H9 (cell line): ENCODE data around the gene FRAS1. TPM values are rescaled to one million over a fixed set of nuclear protein-coding genes. Genes with fewer than 3 reads are reported as not detected.
A peak's percentile ranks its signal among the peaks of the same experiment; 100 is the strongest.

ENCODE experiments used
- DNase-seq: peaks from one replicate; pipeline ENCODE4 v3.0.0-alpha.2; 2017
- H2AFZ ChIP-seq: one replicate; pipeline ENCODE4 v1.6.1; 2013; ENCODE audit warnings: mild to moderate bottlenecking, low read length, control low read depth, moderate library complexity
- H2AK5ac ChIP-seq: 2 replicates; pipeline ENCODE4 v1.6.1; 2013; ENCODE audit warnings: low read length, control low read depth, mixed read lengths; ENCODE audit not compliant: insufficient read length
- H2BK120ac ChIP-seq: one replicate; pipeline ENCODE4 v1.6.1; 2013; ENCODE audit warnings: low read depth, mild to moderate bottlenecking, low read length, control low read depth, inconsistent platforms; ENCODE audit not compliant: poor library complexity, severe bottlenecking
- H2BK12ac ChIP-seq: 2 replicates; pipeline ENCODE4 v1.6.1; 2013; ENCODE audit warnings: low read length, control low read depth, mixed read lengths, low read depth; ENCODE audit not compliant: insufficient read length
- H2BK15ac ChIP-seq: 2 replicates; pipeline ENCODE4 v1.6.1; 2013; ENCODE audit warnings: low read depth, low read length, control low read depth
- H2BK20ac ChIP-seq: one replicate; pipeline ENCODE4 v1.6.1; 2013; ENCODE audit warnings: low read depth, mild to moderate bottlenecking, low read length, control low read depth, inconsistent platforms; ENCODE audit not compliant: poor library complexity, severe bottlenecking
- H2BK5ac ChIP-seq: 2 replicates; pipeline ENCODE4 v1.6.1; 2013; ENCODE audit warnings: low read length, control low read depth, mixed read lengths; ENCODE audit not compliant: insufficient read length
- H3K14ac ChIP-seq: 2 replicates; pipeline ENCODE4 v1.6.1; 2013; ENCODE audit warnings: low read length, control low read depth; ENCODE audit not compliant: insufficient read depth
- H3K18ac ChIP-seq: 2 replicates; pipeline ENCODE4 v1.6.1; 2013; ENCODE audit warnings: low read depth, mild to moderate bottlenecking, mixed read lengths, low read length, control low read depth; ENCODE audit not compliant: insufficient read length
- H3K23ac ChIP-seq: 2 replicates; pipeline ENCODE4 v1.6.1; 2013; ENCODE audit warnings: low read length, control low read depth, mixed read lengths, low read depth; ENCODE audit not compliant: insufficient read length
- H3K23me2 ChIP-seq: 2 replicates; pipeline ENCODE4 v1.6.1; 2013; ENCODE audit warnings: low read depth, mild to moderate bottlenecking, mixed read lengths, low read length, control low read depth; ENCODE audit not compliant: insufficient read length, poor library complexity, severe bottlenecking
- H3K27ac ChIP-seq: 2 replicates; pipeline ENCODE4 v1.5.1; 2013; ENCODE audit warnings: low read length, control low read depth, mixed read lengths, low read depth; ENCODE audit not compliant: insufficient read length
- H3K27me3 ChIP-seq: 2 replicates; pipeline ENCODE4 v1.6.1; 2013; ENCODE audit warnings: low read length, control low read depth, inconsistent platforms; ENCODE audit not compliant: insufficient read depth
- H3K4ac ChIP-seq: 2 replicates; pipeline ENCODE4 v1.6.1; 2013; ENCODE audit warnings: low read depth, mild to moderate bottlenecking, control low read depth, inconsistent platforms, low read length, moderate library complexity
- H3K4me1 ChIP-seq: 2 replicates; pipeline ENCODE4 v1.6.1; 2013; ENCODE audit warnings: low read length, control low read depth, inconsistent platforms; ENCODE audit not compliant: insufficient read depth
- H3K4me2 ChIP-seq: 2 replicates; pipeline ENCODE4 v1.6.1; 2013; ENCODE audit warnings: low read length, control low read depth, mixed read lengths; ENCODE audit not compliant: insufficient read length, insufficient read depth
- H3K56ac ChIP-seq: 2 replicates; pipeline ENCODE4 v1.6.1; 2013; ENCODE audit warnings: low read depth, mild to moderate bottlenecking, mixed read lengths, low read length, control low read depth; ENCODE audit not compliant: insufficient read length
- H3K79me1 ChIP-seq: 2 replicates; pipeline ENCODE4 v1.6.1; 2013; ENCODE audit warnings: low read depth, mild to moderate bottlenecking, moderate library complexity, low read length, control low read depth, inconsistent platforms; ENCODE audit not compliant: insufficient read depth, poor library complexity, severe bottlenecking
- H3K79me2 ChIP-seq: 2 replicates; pipeline ENCODE4 v1.6.1; 2013; ENCODE audit warnings: low read length, control low read depth, inconsistent platforms; ENCODE audit not compliant: insufficient read depth
- H3K9ac ChIP-seq: 2 replicates; pipeline ENCODE4 v1.6.1; 2013; ENCODE audit warnings: low read length, control low read depth, mixed read lengths; ENCODE audit not compliant: insufficient read length; ENCODE audit errors: extremely low read depth
- H3K9me3 ChIP-seq: one replicate; pipeline ENCODE4 v1.6.1; 2013; ENCODE audit warnings: low read depth, low read length, inconsistent platforms; ENCODE audit not compliant: control insufficient read depth
- H3T11ph ChIP-seq: one replicate; pipeline ENCODE4 v1.6.1; 2013; ENCODE audit warnings: mild to moderate bottlenecking, low read length, control low read depth, inconsistent platforms
- H4K20me1 ChIP-seq: one replicate; pipeline ENCODE4 v1.6.1; 2013; ENCODE audit not compliant: control insufficient read depth, insufficient read length, insufficient read depth
- H4K5ac ChIP-seq: 2 replicates; pipeline ENCODE4 v1.6.1; 2013; ENCODE audit warnings: low read depth, mild to moderate bottlenecking, mixed read lengths, low read length, control low read depth; ENCODE audit not compliant: insufficient read length
- H4K8ac ChIP-seq: replicated peaks from 2 replicates; pipeline ENCODE4 v1.6.1; 2013; ENCODE audit warnings: low read length, control low read depth, mixed read lengths, low read depth; ENCODE audit not compliant: insufficient read length
- H4K91ac ChIP-seq: 2 replicates; pipeline ENCODE4 v1.6.1; 2013; ENCODE audit warnings: low read depth, mild to moderate bottlenecking, moderate library complexity, mixed read lengths, low read length, control low read depth; ENCODE audit not compliant: insufficient read length
- H3K27ac Mint-ChIP-seq, 3 experiments: 2 replicates in 2 of 3; 3 replicates in 1 of 3; pipeline ENCODE4 v1.8.0; 2020 to 2021; ENCODE audit warnings: mixed read lengths in 3 of 3, mild to moderate bottlenecking in 1 of 3, moderate library complexity in 1 of 3
- H3K27me3 Mint-ChIP-seq: 2 replicates; pipeline ENCODE4 v1.8.0; 2021; ENCODE audit warnings: low read depth, mild to moderate bottlenecking, moderate library complexity, mixed read lengths
- H3K36me3 Mint-ChIP-seq, 3 experiments: 2 replicates in 2 of 3; 3 replicates in 1 of 3; pipeline ENCODE4 v1.8.0; 2020 to 2021; ENCODE audit warnings: low read depth in 3 of 3, mixed read lengths in 3 of 3; ENCODE audit not compliant: insufficient read depth in 1 of 3
- H3K4me1 Mint-ChIP-seq, 2 experiments: 2 replicates each; pipeline ENCODE4 v1.8.0; 2020; ENCODE audit warnings: mixed read lengths in 2 of 2
- H3K4me3 Mint-ChIP-seq, 2 experiments: 2 replicates in 1 of 2; 3 replicates in 1 of 2; pipeline ENCODE4 v1.8.0; 2020 to 2021; ENCODE audit warnings: mild to moderate bottlenecking in 2 of 2, mixed read lengths in 2 of 2, moderate library complexity in 1 of 2
- H3K9me3 Mint-ChIP-seq, 2 experiments: 2 replicates in 1 of 2; 3 replicates in 1 of 2; pipeline ENCODE4 v1.8.0; 2020; ENCODE audit warnings: mild to moderate bottlenecking in 2 of 2, mixed read lengths in 2 of 2, moderate library complexity in 1 of 2
- WGBS: extraction: QIAGEN DNeasy Blood & Tissue Kit; methylation state at CpG from one replicate; pipeline ENCODE4 v1.1.7; 2013; ENCODE audit warnings: missing lambda C conversion rate, low lambda C conversion rate, mixed read lengths; ENCODE audit not compliant: insufficient read length; ENCODE audit errors: extremely low coverage; 5-methylcytosine and 5-hydroxymethylcytosine counted together
- total RNA-seq: library from RNA; stranded (reverse); gene quantifications from 2 replicates; pipeline ENCODE4 v1.2.1, GENCODE V29; 2021
- TF ChIP-seq, protein P1 (sequence below): fragments of 200-600 bp; sonication (generic); conservative IDR thresholded peaks from 3 replicates; pipeline ENCODE4 v1.8.0; 2021; ENCODE audit warnings: antibody characterized with exemption, mild to moderate bottlenecking

Gene FRAS1
- total RNA-seq, 1 experiment from 2014 or later = 58.5 TPM

DNA sequence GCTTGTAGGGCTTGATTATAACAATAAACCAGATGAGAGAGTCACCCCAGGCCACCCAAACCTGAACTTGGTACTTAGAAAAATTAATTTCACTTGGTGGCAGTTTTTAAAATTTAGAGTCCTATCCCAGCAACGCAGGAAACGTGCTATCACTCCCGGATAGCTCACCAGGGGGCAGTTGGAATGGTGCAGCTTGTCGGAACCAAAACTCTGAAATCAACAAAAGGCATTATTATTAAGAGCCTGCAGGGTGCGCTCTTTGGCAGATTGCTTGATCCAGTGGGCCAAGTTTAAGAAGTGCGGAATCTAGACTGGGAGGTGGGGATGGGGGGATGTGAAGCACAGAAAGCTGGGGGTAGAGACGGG lies 2.4 kb downstream of the FRAS1 start:
- Histone ChIP-seq H3K23ac (no peak overlapping the region), H4K8ac (no peak overlapping the region), H2BK5ac (no peak overlapping the region), H3K23me2 (peaks cover 27% of the 10 kb centered on the region), H3K56ac (no peak overlapping the region), H2AFZ (no peak overlapping the region), H3K27me3 (no peaks in the 10 kb centered on the region), H3K27ac (no peak overlapping the region), H2BK15ac (no peak overlapping the region), H3T11ph (no peak overlapping the region), H2BK12ac (no peak overlapping the region), H4K20me1 (no peaks in the 10 kb centered on the region), H3K79me2 (peaks cover 38% of the 10 kb centered on the region; the same call in 1 of the 2 replicates), H3K14ac (no peak overlapping the region), H4K91ac (no peak overlapping the region), H3K9ac (peak overlapping the region; percentile 95), H2BK20ac (no peak overlapping the region), H2BK120ac (no peak overlapping the region), H4K5ac (no peak overlapping the region), H3K9me3 (no peaks in the 10 kb centered on the region), H2AK5ac (no peak overlapping the region), H3K79me1 (no peaks in the 10 kb centered on the region), H3K4me1 (peaks cover 2% of the 10 kb centered on the region; the same call in 1 of the 2 replicates), H3K4me2 (peak overlapping the region; percentile 98), H3K4ac (no peak overlapping the region), H3K18ac (no peak overlapping the region)
- peak overlapping the region; percentile 87 to 96 for H3K4me3 Mint-ChIP-seq
- H3K4me1 Mint-ChIP-seq = peaks cover 42 to 44% of the 10 kb centered on the region in 2 experiments
- H3K9me3 Mint-ChIP-seq = peaks cover 0 to 3% of the 10 kb centered on the region in 2 experiments; a peak in 2 of 5 replicates
- H3K27ac Mint-ChIP-seq = peak overlapping the region; percentile 51 to 96 (median 74); a peak in 6 of 7 replicates
- H3K27me3 Mint-ChIP-seq = no peaks in the 10 kb centered on the region
- no CpG with 5 or more reads among the region's 7 CpGs for WGBS
- TF ChIP-seq, protein P1, sequence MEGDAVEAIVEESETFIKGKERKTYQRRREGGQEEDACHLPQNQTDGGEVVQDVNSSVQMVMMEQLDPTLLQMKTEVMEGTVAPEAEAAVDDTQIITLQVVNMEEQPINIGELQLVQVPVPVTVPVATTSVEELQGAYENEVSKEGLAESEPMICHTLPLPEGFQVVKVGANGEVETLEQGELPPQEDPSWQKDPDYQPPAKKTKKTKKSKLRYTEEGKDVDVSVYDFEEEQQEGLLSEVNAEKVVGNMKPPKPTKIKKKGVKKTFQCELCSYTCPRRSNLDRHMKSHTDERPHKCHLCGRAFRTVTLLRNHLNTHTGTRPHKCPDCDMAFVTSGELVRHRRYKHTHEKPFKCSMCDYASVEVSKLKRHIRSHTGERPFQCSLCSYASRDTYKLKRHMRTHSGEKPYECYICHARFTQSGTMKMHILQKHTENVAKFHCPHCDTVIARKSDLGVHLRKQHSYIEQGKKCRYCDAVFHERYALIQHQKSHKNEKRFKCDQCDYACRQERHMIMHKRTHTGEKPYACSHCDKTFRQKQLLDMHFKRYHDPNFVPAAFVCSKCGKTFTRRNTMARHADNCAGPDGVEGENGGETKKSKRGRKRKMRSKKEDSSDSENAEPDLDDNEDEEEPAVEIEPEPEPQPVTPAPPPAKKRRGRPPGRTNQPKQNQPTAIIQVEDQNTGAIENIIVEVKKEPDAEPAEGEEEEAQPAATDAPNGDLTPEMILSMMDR = peak; percentile 69
- peak; percentile 73 for DNase-seq
- H3K36me3 Mint-ChIP-seq = no peaks in the 10 kb centered on the region; a peak in 2 of 7 replicates
